Bronchial epithelial cell (primary cell): ENCODE data around the gene CTNNA2. TPM values are rescaled to one million over a fixed set of nuclear protein-coding genes. Genes with fewer than 3 reads are reported as not detected.
A peak's percentile ranks its signal among the peaks of the same experiment; 100 is the strongest.

Experiments used
- DNase-seq: peaks from one replicate; pipeline ENCODE4 v3.0.0-alpha.2; 2010; ENCODE audit warnings: low read depth
- FAIRE-seq: peaks from 2 replicates; lab custom pipeline; 2011; peaks lifted over from hg19 to GRCh38; lab: Jason Lieb, UNC
- H3K27me3 ChIP-seq: 2 replicates; pipeline ENCODE4 v1.5.1; 2011; ENCODE audit warnings: low read length; ENCODE audit not compliant: control insufficient read depth, insufficient read depth
- H3K36me3 ChIP-seq: 2 replicates; pipeline ENCODE4 v1.5.1; 2011; ENCODE audit warnings: low read length; ENCODE audit not compliant: control insufficient read depth, insufficient read depth
- H3K4me3 ChIP-seq: 2 replicates; pipeline ENCODE4 v1.5.1; 2011; ENCODE audit warnings: mild to moderate bottlenecking, low read depth, low read length, control low read depth
- CTCF ChIP-seq: IDR thresholded peaks from 2 replicates; pipeline ENCODE4 v1.5.1; 2011; ENCODE audit warnings: mild to moderate bottlenecking, moderate library complexity, low read length, control low read depth, inconsistent platforms; ENCODE audit not compliant: insufficient read depth, severe bottlenecking
- total RNA-seq: library from RNA; depleted of rRNA; stranded (reverse); fragments of >200 nt; gene quantifications from 2 replicates; pipeline ENCODE4 v1.2.1, GENCODE V29; 2014

The CTNNA2 gene
- total RNA-seq, 1 donor from 2014 or later, result not detected

GRCh38 chr2:80122675-80123074 lies 609.8 kb downstream of the CTNNA2 start:
- H3K4me3 ChIP-seq, result no peak overlapping the region
- FAIRE-seq, result no peak
- no peaks in the 10 kb centered on the region for H3K27me3 ChIP-seq
- no peak for DNase-seq
- H3K36me3 ChIP-seq, result no peaks in the 10 kb centered on the region
- TF ChIP-seq CTCF, result no peak

DNA sequence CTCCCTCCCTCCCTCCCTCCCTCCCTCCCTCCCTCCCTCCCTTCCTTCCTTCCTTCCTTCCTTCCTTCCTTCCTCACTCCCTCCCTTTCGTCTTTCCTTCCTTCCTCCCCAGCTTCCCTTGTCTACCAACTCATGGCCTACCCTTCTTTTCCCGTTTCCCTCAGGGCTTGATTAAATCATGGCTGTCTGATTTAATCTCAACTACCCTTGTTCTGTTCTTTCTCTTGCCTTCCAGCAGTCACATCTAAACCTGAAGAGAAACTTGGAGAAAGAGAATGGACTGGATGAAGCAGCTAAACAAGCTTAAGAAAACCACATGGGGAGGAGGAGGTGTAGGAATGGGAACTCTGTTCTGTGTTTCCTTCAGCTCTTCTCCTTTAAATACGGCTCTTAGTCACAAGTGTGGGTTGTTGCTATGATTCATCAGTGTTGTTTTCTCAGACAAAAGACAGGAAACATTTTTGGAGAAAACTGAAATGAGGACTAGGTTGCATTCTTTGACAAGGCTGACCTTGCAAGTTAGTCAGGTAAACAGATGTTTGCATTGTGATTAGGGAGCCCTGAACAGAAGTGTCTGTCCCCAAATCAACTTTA lies 613.8 kb downstream of the CTNNA2 start:
- Histone ChIP-seq H3K36me3 (no peaks in the 10 kb centered on the region), H3K4me3 (no peak overlapping the region), H3K27me3 (no peaks in the 10 kb centered on the region)
- peak; percentile 6 for DNase-seq
- no peak for TF ChIP-seq CTCF
- FAIRE-seq, result no peak

GRCh38 chr2:80128080-80128479 lies 615.2 kb downstream of the CTNNA2 start:
- Histone ChIP-seq H3K27me3 (no peaks in the 10 kb centered on the region), H3K4me3 (no peak overlapping the region), H3K36me3 (no peaks in the 10 kb centered on the region)
- no peak for TF ChIP-seq CTCF
- no peak for DNase-seq
- FAIRE-seq, result no peak

GRCh38 chr2:80132281-80132680 lies 619.4 kb downstream of the CTNNA2 start:
- no peaks in the 10 kb centered on the region for H3K36me3 ChIP-seq
- no peaks in the 10 kb centered on the region for H3K27me3 ChIP-seq
- DNase-seq, result no peak
- TF ChIP-seq CTCF, result no peak
- no peak overlapping the region for H3K4me3 ChIP-seq
- no peak for FAIRE-seq

- Histone ChIP-seq H3K4me3 (no peak overlapping the region), H3K27me3 (no peaks in the 10 kb centered on the region), H3K36me3 (no peaks in the 10 kb centered on the region)
- TF ChIP-seq CTCF, result no peak
- FAIRE-seq (no peak), DNase-seq (no peak)
Observed at GRCh38 chr2:80135001-80135400, 622.1 kb downstream of the CTNNA2 start.

- Histone ChIP-seq H3K4me3 (no peak overlapping the region), H3K36me3 (no peaks in the 10 kb centered on the region), H3K27me3 (no peaks in the 10 kb centered on the region)
- no peak for FAIRE-seq
- DNase-seq, result no peak
- TF ChIP-seq CTCF, result no peak
Observed at GRCh38 chr2:80136338-80136737, 623.5 kb downstream of the CTNNA2 start.
